Measurements from ENCODE around the gene DGKA. TPM values are rescaled to one million over a fixed set of nuclear protein-coding genes. Genes with fewer than 3 reads are reported as not detected.

Gene DGKA
- total RNA-seq, 4 donors from 2014 or later: 24.0 to 183 (median 55.1) TPM

DNA sequence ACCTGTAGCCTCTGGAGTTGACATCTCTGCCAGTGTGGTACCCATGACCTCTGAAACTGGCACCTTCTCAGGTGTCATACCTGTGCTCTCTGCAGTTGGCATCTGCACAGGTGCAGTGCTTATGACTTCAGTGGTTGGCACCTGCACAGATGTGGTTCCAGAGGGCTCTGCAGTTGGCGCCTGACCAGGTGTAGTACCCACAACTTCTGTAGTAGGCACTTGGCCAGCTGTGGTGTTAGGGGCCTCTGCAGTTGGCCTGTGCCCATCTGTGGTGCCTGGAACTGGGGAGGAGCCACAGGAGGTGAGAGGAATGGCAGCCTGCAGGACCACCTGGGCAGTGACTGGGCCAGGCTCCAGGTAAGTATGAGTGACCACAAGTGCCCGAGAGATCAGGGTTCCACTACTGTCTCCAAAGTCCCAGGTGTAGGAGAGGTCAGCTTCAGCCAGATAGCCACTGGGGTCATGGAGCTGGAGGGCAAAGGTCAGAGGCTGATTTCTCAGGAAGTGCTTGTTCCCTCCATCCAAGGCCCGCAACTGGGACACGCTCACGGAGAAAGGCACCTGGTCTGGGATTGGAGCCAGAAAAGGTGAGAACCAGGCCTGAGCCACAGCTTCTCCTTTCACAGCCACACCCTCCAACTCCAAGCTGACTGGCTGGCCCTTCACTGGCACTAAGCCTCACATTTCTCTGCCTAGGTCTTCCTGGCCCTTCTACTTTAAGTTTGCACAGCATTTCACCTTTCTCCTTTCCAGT, 26.3 kb downstream of the DGKA start:
- peak in 1 of 2 donors; percentile 25 for DNase-seq
- H3K9me3 ChIP-seq: no peaks in the 10 kb centered on the region
- H3K36me3 ChIP-seq: no peaks in the 10 kb centered on the region
- no peaks in the 10 kb centered on the region for H3K27me3 ChIP-seq
- H3K4me3 ChIP-seq: no peak overlapping the region
- no peaks in the 10 kb centered on the region for H3K4me1 ChIP-seq
- TF ChIP-seq POLR2A (IDR thresholded peaks at IDR 0.05) (no peak), CTCF (IDR thresholded peaks at IDR 0.05) (no peak)
- intact Hi-C loops (cut with DNase I; ENCODE audit: low total_unique reads): no loop called here
- H3K27ac ChIP-seq: no peak overlapping the region

- Histone ChIP-seq H3K36me3 (no peaks in the 10 kb centered on the region), H3K27ac (no peak overlapping the region), H3K9me3 (no peaks in the 10 kb centered on the region), H3K4me1 (peaks cover 5 to 6% of the 10 kb centered on the region in 2 donors), H3K27me3 (no peaks in the 10 kb centered on the region), H3K4me3 (no peak overlapping the region)
- TF ChIP-seq POLR2A (IDR thresholded peaks at IDR 0.05) (no peak), CTCF (IDR thresholded peaks at IDR 0.05) (no peak)
- intact Hi-C loops (cut with DNase I; ENCODE audit: low total_unique reads): no loop called here
- DNase-seq: no peak
These were observed 32.8 kb downstream of the DGKA start for GRCh38 chr12:55963760-55964159.

- peaks cover 5 to 6% of the 10 kb centered on the region in 2 donors for H3K4me1 ChIP-seq
- TF ChIP-seq POLR2A (IDR thresholded peaks at IDR 0.05): no peak
- no peak for TF ChIP-seq CTCF (IDR thresholded peaks at IDR 0.05)
These were observed 34.3 kb downstream of the DGKA start for GRCh38 chr12:55965240-55965639.

GRCh38 chr12:55965941-55966407, 35.0 kb downstream of the DGKA start, which contains the start of gene PMEL:
PMEL (minus strand) TSS chr12:55966042; CDS start chr12:55966011, 31 bp downstream.
- Histone ChIP-seq H3K4me3 (peak within 1 kb of the TSS; percentile 80 to 93), H3K4me1 (peaks cover 5 to 6% of the 10 kb centered on the region in 2 donors), H3K9me3 (no peaks in the 10 kb centered on the region), H3K27me3 (no peaks in the 10 kb centered on the region), H3K36me3 (no peaks in the 10 kb centered on the region), H3K27ac (peak within 1 kb of the TSS; percentile 84 to 94)
- intact Hi-C loops (cut with DNase I; ENCODE audit: low total_unique reads): no loop called here
- no peak for TF ChIP-seq POLR2A (IDR thresholded peaks at IDR 0.05)
- TF ChIP-seq CTCF (IDR thresholded peaks at IDR 0.05): no peak
- no peak for DNase-seq

More at GRCh38 chr12:55965240-55965639, 34.3 kb downstream of the DGKA start:
- intact Hi-C loops (cut with DNase I; ENCODE audit: low total_unique reads): no loop called here
- DNase-seq: no peak
- Histone ChIP-seq H3K9me3 (no peaks in the 10 kb centered on the region), H3K4me3 (no peak overlapping the region), H3K36me3 (no peaks in the 10 kb centered on the region), H3K27me3 (no peaks in the 10 kb centered on the region), H3K27ac (no peak overlapping the region)
